Astrocyte (in vitro differentiated cells and primary cell): ENCODE data around the gene ZNF606. TPM values are rescaled to one million over a fixed set of nuclear protein-coding genes. Genes with fewer than 3 reads are reported as not detected.
A peak's percentile ranks its signal among the peaks of the same experiment; 100 is the strongest.

Experiments used
- DNase-seq: peaks from one replicate; pipeline ENCODE4 v3.0.0-alpha.2; 2010; ENCODE audit warnings: low read depth
- FAIRE-seq: peaks from 2 replicates; lab custom pipeline; 2011; peaks lifted over from hg19 to GRCh38; lab: Jason Lieb, UNC
- H2AFZ ChIP-seq: 2 replicates; pipeline ENCODE4 v1.6.0; 2012; ENCODE audit warnings: low read depth, low read length, inconsistent platforms
- H3K27ac ChIP-seq: 2 replicates; pipeline ENCODE4 v1.5.1; 2011; ENCODE audit warnings: low read depth, low read length, inconsistent platforms
- H3K27me3 ChIP-seq: 2 replicates; pipeline ENCODE4 v1.6.0; 2011; ENCODE audit warnings: low read length, inconsistent platforms; ENCODE audit not compliant: insufficient read depth
- H3K36me3 ChIP-seq: 2 replicates; pipeline ENCODE4 v1.5.1; 2011; ENCODE audit warnings: low read length, inconsistent platforms; ENCODE audit not compliant: insufficient read depth
- H3K4me1 ChIP-seq: 2 replicates; pipeline ENCODE4 v1.5.1; 2011; ENCODE audit warnings: low read length, inconsistent platforms; ENCODE audit not compliant: insufficient read depth
- H3K4me2 ChIP-seq: 2 replicates; pipeline ENCODE4 v1.6.0; 2012; ENCODE audit warnings: low read length, inconsistent platforms
- H3K4me3 ChIP-seq: 2 replicates; pipeline ENCODE4 v1.5.1; 2011; ENCODE audit warnings: low read depth, mild to moderate bottlenecking, low read length, inconsistent platforms; ENCODE audit not compliant: insufficient read depth
- H3K79me2 ChIP-seq: 2 replicates; pipeline ENCODE4 v1.6.0; 2012; ENCODE audit warnings: mild to moderate bottlenecking, low read length, inconsistent platforms; ENCODE audit not compliant: insufficient read depth
- H3K9ac ChIP-seq: 2 replicates; pipeline ENCODE4 v1.6.0; 2012; ENCODE audit warnings: mild to moderate bottlenecking, low read length, inconsistent platforms
- H3K9me3 ChIP-seq: 2 replicates; pipeline ENCODE4 v1.5.1; 2012; ENCODE audit warnings: low read depth, mild to moderate bottlenecking, low read length, inconsistent platforms; ENCODE audit not compliant: insufficient read depth
- H4K20me1 ChIP-seq: 2 replicates; pipeline ENCODE4 v1.6.0; 2012; ENCODE audit warnings: low read length, inconsistent platforms; ENCODE audit not compliant: insufficient read depth
- H3K27ac Mint-ChIP-seq: one replicate; pipeline ENCODE4 v1.8.0; 2021; ENCODE audit warnings: mild to moderate bottlenecking, mixed read lengths; ENCODE audit not compliant: unreplicated experiment
- H3K27me3 Mint-ChIP-seq: one replicate; pipeline ENCODE4 v1.8.0; 2021; ENCODE audit warnings: low read depth, mixed read lengths; ENCODE audit not compliant: unreplicated experiment
- H3K36me3 Mint-ChIP-seq: one replicate; pipeline ENCODE4 v1.8.0; 2021; ENCODE audit warnings: low read depth, mixed read lengths; ENCODE audit not compliant: unreplicated experiment
- H3K4me1 Mint-ChIP-seq: one replicate; pipeline ENCODE4 v1.8.0; 2021; ENCODE audit warnings: low read depth, mixed read lengths; ENCODE audit not compliant: unreplicated experiment
- H3K4me3 Mint-ChIP-seq: one replicate; pipeline ENCODE4 v1.8.0; 2021; ENCODE audit warnings: mild to moderate bottlenecking, moderate library complexity, mixed read lengths; ENCODE audit not compliant: unreplicated experiment
- H3K9me3 Mint-ChIP-seq: one replicate; pipeline ENCODE4 v1.8.0; 2021; ENCODE audit warnings: mild to moderate bottlenecking, mixed read lengths; ENCODE audit not compliant: unreplicated experiment
- CTCF ChIP-seq: IDR thresholded peaks from 2 replicates; pipeline ENCODE4 v1.5.1; 2011; ENCODE audit warnings: low read depth, mild to moderate bottlenecking, inconsistent platforms, low read length, moderate library complexity; ENCODE audit not compliant: insufficient read depth
- EZH2 ChIP-seq: IDR thresholded peaks from 2 replicates; pipeline ENCODE4 v1.6.1; 2012; ENCODE audit warnings: mild to moderate bottlenecking, low read length, inconsistent platforms; ENCODE audit not compliant: insufficient read depth
- total RNA-seq: library from RNA; stranded (reverse); gene quantifications from 2 replicates; pipeline ENCODE4 v1.2.1, GENCODE V29; 2021

Gene ZNF606
- total RNA-seq, 1 donor from 2014 or later, result 13.5 TPM

DNA sequence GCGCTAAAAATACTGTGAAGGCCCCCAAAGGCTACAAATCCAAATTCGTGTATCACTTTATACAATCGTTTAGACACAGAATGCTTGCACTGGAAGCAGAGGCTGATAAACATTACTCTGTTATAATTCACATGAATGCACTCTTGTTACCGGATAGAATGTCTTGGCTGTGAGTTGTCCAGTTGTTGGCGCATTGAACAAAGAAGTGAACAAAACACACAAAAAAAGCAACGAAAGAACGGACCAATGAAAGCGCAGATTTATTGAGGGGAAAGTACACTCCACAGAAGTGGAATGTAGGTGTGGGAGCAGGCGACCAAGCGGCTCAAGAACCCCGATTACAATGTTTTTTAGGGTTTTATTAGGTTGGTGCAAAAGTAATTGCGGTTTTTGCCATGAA lies 66.9 kb downstream of the ZNF606 start:
- peaks cover 2% of the 10 kb centered on the region for H3K36me3 ChIP-seq
- TF ChIP-seq CTCF (no peak), EZH2 (no peak)
- peaks cover 43% of the 10 kb centered on the region for H3K9me3 ChIP-seq
- H3K27me3 Mint-ChIP-seq, result no peaks in the 10 kb centered on the region
- peaks cover 26% of the 10 kb centered on the region for H3K9me3 Mint-ChIP-seq
- FAIRE-seq, result no peak
- H3K36me3 Mint-ChIP-seq, result peaks cover 56% of the 10 kb centered on the region
- H3K4me1 Mint-ChIP-seq, result peaks cover 4% of the 10 kb centered on the region
- no peak overlapping the region for H2AFZ ChIP-seq
- DNase-seq, result no peak
- no peaks in the 10 kb centered on the region for H3K79me2 ChIP-seq
- H3K4me2 ChIP-seq, result peak overlapping the region; percentile 89
- H3K27ac Mint-ChIP-seq, result no peak overlapping the region
- H3K4me1 ChIP-seq, result peaks cover 4% of the 10 kb centered on the region
- H3K27me3 ChIP-seq, result no peaks in the 10 kb centered on the region
- H3K9ac ChIP-seq, result no peak overlapping the region
- H3K4me3 Mint-ChIP-seq, result peak overlapping the region; percentile 96
- no peak overlapping the region for H3K27ac ChIP-seq
- no peaks in the 10 kb centered on the region for H4K20me1 ChIP-seq
- no peak overlapping the region for H3K4me3 ChIP-seq

DNA sequence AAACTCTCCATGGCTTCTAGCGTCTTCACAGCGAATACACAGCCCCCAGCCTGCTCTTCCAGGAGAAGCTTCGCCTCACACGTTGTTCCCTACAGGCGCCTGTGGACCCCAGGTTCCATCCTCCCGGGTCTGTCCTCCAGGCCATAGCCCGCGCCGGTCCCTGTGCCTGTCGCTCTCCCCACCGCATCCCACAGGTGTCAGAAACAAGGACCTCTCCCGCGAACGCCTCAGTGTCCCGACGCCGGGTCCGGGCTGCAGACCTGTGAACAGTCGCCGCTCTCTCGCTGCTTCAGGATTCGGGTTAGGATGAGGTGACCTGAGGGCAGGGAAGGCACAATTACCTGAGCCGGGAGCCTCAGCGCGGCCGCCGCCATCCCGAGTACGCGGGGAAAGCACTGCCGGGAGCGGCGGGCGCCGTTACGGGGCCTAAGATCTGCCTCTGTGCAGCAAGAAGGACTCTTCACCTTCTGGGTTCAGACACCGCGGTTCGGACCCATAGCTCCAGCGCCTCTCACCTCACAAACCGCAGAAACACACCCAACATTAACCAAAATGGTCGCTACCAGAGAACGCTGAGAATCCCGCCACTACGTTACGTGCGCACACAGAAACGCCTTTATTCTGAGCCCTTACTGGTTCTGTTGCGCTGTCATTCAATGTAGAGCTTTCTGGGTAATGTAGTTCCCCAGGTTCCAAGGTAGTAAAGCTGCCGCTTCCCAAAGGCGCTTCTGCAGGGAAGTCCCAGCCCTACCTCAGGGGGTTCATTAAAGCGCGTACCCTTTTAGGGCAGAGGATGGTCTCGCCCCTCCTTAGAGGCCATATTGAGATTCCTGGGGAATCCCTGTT lies 67.6 kb downstream of the ZNF606 start, which contains the start of gene ZNF418:
TSS of gene ZNF418 (minus strand) at position 583 of the 846 bp plus-strand sequence. CDS start 1,580 bp downstream, outside the sequence.
- Histone ChIP-seq H3K4me3 (peak within 1 kb of the TSS; percentile 73), H2AFZ (peak within 1 kb of the TSS; percentile 91), H4K20me1 (no peaks in the 10 kb centered on the region), H3K79me2 (no peaks in the 10 kb centered on the region), H3K36me3 (no peaks in the 10 kb centered on the region), H3K4me1 (peaks cover 4% of the 10 kb centered on the region), H3K9ac (peak within 1 kb of the TSS; percentile 81), H3K4me2 (peak within 1 kb of the TSS; percentile 89), H3K27ac (peak within 1 kb of the TSS; percentile 32), H3K27me3 (no peaks in the 10 kb centered on the region), H3K9me3 (peaks cover 44% of the 10 kb centered on the region)
- Mint-ChIP-seq H3K27ac (peak within 1 kb of the TSS; percentile 94), H3K4me1 (peaks cover 4% of the 10 kb centered on the region), H3K4me3 (peak within 1 kb of the TSS; percentile 96), H3K36me3 (peaks cover 58% of the 10 kb centered on the region), H3K9me3 (peaks cover 32% of the 10 kb centered on the region), H3K27me3 (no peaks in the 10 kb centered on the region)
- TF ChIP-seq CTCF, result no peak
- TF ChIP-seq EZH2, result no peak
- peak; percentile 80 for FAIRE-seq
- peak; percentile 85 for DNase-seq

- no peaks in the 10 kb centered on the region for H3K4me1 Mint-ChIP-seq
- Histone ChIP-seq H3K27me3 (no peaks in the 10 kb centered on the region), H3K27ac (no peak overlapping the region), H3K79me2 (no peaks in the 10 kb centered on the region), H3K4me3 (no peak overlapping the region), H3K4me2 (no peak overlapping the region), H3K9ac (no peak overlapping the region), H3K36me3 (peaks cover 21% of the 10 kb centered on the region), H3K4me1 (no peaks in the 10 kb centered on the region), H3K9me3 (peaks cover 67% of the 10 kb centered on the region), H2AFZ (no peak overlapping the region), H4K20me1 (no peaks in the 10 kb centered on the region)
- H3K9me3 Mint-ChIP-seq, result peaks cover 52% of the 10 kb centered on the region
- no peak for TF ChIP-seq EZH2
- TF ChIP-seq CTCF, result no peak
- DNase-seq (no peak), FAIRE-seq (no peak)
- peaks cover 73% of the 10 kb centered on the region for H3K36me3 Mint-ChIP-seq
- H3K4me3 Mint-ChIP-seq, result peak overlapping the region; percentile 41
- no peak overlapping the region for H3K27ac Mint-ChIP-seq
- H3K27me3 Mint-ChIP-seq, result no peaks in the 10 kb centered on the region
Observed at GRCh38 chr19:57927587-57927986, 75.0 kb downstream of the ZNF606 start.
